NK-92 (cell line): ENCODE results near the gene THRB.

Experiments used
- DNase-seq: peaks from one replicate; lab custom pipeline; 2025; ENCODE audit not compliant: unreplicated experiment; lab: John Stamatoyannopoulos, UW

Gene THRB

DNA sequence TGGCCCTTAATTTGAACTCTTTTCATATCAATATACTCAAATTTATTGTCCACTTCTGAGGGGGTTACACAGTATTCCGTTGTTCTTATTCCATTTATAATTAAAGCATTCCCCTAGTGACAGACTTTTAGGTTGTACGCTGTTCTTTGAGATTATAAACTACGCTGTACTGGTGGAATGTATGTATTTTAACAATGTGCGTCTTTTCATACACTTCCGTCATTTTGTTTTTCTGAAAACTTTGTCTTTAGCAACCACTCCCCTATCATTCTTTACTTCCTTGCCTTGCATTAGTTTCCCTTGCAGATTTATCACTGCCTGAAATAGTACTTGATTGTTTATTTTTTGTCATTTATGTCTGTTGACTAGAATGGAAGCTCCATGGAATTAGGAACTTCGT, 137.0 kb downstream of the THRB start:
- DNase-seq: no peak

DNA sequence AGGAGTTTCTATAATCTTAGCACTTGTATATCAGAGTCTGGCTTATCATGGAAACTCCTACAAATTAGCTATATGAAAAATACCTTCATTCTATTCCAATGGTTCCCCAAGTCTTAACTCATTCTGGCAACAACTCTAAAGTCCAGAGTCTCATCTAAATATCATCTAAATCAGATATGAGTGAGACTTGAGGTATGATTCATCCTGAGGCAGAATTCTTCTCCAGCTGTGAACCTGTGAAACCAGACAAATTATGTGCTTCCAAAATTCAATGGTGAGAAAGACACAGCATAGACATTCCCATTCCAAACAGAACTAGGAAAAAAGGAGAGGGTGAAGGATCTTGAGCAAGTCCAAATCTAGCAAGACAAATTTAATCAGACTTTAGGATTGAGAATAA, 138.8 kb downstream of the THRB start:
- no peak for DNase-seq

DNA sequence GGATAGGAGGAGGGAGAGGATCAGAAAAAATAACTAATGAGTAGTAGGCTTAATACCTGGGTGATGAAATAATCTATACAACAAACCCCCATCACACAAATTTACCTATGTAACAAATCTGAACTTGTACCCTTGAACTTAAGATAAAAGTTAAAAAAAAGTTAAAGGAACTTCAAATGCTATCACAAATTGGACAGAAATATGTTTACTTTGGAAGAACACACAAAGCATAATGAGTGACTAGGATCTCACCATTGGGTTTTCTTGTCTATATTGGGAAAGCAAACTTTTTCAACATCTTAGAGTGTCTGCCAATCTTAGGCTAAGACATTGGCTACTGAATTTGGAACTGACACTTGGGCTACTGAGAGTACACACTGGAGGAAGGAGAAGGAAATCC, 140.4 kb downstream of the THRB start:
- no peak for DNase-seq

DNA sequence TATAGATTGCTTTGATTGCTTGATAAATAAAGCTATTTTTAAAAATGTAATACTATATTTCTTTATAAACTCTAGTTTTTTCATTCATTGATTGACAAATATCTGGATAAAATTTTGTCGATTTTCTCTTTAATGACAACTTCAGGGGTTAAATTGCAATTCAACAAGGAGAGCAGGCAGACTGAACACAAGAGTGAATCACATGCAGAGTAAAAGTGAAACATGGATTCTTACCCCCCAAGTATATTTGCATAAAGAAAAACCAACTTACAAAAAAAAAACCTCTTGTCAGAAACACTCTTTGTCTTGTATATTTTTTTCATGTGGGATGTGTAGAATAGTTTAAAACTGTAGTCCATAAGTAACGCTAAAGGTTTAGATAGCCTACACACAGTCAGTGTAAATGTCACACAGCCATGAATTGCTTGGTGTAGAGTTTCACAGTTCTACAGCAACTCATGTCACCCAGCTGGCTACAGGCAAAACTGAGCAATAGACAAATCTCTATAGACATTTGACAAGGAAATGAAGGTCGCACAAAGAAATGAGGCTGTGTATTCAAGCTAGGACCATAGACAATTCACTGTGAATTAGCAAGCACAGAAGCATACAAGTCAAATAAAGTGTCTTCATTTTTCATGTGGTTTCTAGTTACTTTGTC, 141.6 kb downstream of the THRB start:
- DNase-seq: no peak

DNA sequence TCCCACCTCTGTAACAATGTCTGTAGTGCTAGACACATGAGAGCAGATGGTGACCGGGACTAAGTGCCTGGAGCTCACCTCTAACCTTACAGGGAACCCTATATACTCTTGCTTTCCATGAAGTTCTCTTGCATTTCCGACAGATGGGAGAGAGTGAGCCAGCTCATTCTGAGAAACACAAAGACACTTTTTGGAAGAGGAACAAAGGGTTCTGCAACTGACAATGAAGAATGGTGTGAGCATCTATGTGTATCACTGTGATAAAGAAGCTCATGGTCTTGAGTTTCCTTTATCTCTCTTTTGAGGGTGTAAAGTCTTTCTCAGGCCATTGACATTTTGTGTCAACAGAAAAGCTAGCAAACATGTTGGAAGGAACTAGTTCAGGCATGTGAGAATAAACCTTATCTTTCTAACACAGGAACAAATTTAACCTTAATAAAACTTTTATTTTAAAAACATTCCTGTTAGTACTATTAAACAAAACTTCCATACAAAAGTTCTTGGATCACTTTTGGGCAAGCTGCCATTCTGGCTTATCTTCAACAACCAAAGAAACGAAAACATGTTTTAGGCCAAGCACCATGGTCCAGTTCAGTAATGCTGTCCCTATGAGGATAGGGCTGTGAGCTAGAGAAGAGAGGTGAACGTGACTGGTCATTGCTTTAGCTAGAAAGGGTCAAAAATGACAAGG, 142.7 kb downstream of the THRB start:
- DNase-seq: no peak

DNA sequence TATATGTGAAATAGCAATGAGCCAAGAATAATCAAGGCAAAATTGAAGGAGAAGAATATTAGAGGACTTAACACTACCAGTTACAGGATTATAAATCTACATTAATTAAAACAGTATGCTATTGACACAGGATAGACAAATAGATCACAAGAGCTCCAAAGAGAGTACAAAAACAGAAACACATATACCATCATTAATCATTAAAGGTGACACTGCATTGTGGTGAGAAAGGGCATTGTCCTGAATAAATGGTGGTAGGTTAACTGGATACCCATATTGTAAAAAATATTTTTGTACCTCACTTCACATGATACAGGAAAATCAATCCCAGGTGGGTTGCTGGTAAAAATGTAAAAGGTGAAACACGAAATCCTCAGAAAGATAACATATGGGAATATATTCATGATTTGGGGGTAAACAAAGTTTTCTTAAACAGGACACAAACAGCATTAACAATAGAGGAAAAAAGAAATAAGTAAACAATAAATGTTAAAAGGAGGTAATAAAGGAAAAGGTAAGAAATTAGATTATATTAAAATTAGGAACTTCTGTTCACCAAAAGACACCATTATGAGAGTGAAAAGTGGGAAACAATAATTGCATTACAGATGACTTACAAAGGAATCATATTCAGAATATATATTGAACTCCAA, 145.2 kb downstream of the THRB start:
- DNase-seq: no peak

DNA sequence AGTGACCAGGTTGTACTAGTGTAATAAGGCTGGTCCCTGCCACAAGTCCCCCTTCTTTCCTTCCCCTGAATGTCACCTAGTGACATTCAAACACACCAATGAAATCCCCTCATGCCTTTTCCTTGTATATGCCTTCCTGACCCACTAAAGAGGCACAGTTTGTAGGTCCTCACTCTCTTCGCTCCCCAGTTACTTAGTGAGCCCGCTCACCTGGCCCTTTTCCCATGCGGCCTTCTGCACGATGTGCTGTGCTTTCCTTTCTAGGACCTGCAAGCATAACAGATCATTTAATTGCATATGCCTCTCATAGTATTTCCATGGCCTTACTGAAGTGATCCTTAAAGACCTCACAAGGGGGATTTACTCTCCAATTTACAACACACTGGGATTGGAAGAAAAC, 146.3 kb downstream of the THRB start:
- DNase-seq: no peak

DNA sequence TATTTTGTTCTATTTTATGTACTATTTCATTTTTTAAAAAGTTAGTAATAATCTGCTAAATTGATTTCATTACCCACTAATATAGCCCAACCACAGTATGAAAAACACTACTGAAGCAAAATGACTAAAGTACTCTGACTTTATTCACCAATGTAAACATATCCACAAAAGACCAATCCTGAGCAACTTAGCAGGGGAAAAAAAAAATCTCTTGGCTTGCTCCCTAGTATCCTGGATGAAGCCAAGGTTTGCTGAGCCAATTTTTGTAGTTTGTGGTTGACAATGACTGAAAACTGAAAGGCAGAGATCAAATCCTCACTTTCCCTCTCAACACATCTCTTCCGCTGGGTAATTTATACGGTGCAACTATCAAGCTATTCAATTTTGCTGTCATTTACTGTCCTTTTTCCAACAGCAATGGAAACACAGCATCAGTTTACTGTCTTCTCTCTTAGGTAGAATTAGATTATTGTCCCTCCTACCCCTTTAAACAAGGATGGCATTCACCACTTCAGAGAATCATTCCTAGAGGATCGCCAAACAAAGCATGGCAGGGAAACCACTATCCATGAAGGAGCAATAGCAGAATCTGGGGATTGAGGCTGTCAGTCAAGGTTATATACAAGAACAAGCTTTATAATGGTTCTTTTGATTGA, 149.7 kb downstream of the THRB start:
- DNase-seq: no peak

DNA sequence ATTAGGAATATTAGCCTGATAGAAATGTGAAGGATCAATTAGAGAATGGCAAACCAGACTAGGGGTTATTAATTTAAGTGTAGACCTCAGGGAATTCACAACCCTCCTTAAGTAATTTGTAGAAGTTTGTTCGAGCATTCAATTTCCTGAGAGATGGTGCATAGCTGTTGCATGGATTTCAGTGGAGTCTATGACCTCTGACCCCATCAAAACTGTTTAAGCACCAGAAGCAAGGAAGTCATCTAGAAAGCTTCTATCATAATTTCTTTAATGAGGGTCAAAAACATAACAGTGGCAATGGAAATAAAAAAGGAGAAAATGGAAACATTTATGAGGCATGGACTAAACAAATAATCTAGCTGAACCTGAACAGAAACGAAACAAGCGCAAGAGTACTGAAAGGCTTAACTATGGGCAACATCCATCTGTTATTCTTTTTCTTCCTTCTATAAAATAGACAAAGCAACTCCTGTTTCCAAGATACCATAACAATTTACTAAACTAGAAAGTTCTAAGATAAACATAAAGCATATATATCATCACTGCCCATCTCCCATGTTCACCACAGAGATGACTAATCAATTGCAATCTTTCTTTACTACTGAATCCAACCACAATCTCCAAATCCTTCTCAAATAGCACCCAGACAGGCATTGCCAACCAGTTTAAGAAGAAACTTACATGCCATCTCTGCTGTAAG, 151.4 kb downstream of the THRB start:
- DNase-seq: no peak

DNA sequence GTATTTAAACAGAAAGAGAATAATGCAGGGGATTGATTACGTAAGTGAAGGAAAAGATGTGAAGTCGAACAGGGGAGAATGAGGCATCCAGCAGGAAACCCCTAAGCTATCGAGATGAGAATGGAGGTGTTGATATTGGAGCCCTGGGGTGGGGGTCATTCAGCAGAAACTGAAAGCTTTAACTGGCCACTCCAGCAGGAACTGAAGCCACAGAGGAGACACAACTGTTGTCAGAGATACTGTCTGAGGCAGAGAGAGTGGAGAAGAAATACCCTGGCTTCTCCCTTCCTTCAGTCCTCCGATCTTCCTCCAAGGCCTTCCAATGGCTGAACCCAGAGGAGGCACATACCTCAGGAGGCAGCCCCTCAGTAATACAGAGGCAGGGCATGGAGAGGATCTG, 152.4 kb downstream of the THRB start:
- DNase-seq: no peak

DNA sequence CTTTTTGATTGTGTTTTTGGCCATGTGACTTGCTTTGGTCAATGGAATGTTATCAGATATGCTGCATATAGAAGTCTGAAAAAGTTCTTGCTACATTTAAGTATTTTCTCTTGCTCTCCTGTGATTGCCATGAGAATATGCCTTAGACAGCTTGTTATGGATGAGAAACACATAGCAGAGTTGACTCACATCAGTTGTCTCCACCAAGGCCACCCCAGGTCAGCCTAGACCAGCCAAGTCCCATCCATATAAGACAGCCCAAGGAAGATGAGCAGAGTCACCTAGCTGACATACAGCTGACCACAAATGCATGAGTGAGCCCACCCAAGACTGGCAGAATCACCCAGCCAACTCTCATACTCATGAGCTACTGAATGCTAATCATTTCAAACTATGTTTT, 153.0 kb downstream of the THRB start:
- DNase-seq: no peak

DNA sequence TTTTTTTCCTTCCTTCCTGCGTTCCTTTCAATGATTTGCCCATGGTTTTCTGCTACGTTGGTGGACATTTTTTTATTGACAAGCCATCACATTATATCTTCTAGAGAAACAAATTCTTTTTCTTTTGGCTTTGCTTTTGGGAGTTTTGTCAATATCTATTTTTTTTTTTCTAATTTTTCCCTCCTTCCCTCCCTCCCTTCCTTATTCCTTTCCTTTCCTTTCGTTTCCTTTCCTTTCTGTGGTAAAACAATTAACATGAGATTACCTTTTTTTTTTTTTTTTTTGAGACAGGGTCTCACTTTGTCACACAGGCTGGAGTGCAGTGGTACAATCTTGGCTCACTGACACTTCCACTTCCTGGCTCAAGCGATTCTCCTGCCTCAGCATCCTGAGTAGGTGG, 153.7 kb downstream of the THRB start:
- no peak for DNase-seq

DNA sequence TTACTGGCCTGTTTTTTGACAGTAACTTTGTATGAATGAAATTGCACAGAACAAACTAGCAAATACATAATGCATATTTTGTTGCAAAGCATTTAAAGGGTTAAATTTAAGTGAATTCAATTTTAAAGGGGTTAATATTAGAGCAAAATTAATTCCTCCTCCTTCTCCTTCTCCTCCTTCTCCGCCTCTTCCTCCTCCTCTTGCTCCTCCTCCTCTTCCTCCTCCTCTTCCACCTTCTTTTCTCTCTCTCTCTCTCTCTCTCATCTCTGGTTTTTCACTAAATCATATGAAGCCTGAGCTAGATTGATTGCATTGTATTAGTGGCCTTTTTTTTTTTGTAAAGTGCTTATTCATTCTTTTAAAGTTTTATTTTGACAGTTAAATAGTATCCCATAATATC, 154.5 kb downstream of the THRB start:
- no peak for DNase-seq

DNA sequence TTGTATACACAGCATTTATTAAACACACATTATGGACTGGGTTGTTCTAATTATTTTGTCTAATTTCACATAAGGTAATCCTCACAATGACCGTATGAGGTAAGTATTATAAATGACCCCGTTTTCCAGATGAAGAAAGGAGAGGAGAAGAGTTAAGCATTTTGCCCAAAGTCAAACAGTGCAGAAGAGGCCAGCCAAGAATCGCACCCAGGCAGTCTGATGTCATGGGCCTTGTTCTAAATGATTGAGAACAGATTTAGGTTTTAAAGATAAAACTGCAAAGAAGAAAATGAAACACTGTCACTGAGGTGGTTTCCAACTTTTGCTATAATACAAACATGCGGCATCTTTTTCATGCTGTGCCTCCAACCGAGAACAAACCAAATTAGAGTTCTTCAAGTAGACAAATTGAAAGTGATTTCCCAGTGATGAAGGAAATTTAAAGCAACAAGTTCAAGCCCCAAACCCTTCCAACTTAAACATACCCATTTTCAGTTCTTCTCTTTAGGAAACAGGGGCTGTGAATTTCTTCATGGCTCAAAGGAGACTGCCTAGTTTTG, 155.3 kb downstream of the THRB start:
- no peak for DNase-seq

DNA sequence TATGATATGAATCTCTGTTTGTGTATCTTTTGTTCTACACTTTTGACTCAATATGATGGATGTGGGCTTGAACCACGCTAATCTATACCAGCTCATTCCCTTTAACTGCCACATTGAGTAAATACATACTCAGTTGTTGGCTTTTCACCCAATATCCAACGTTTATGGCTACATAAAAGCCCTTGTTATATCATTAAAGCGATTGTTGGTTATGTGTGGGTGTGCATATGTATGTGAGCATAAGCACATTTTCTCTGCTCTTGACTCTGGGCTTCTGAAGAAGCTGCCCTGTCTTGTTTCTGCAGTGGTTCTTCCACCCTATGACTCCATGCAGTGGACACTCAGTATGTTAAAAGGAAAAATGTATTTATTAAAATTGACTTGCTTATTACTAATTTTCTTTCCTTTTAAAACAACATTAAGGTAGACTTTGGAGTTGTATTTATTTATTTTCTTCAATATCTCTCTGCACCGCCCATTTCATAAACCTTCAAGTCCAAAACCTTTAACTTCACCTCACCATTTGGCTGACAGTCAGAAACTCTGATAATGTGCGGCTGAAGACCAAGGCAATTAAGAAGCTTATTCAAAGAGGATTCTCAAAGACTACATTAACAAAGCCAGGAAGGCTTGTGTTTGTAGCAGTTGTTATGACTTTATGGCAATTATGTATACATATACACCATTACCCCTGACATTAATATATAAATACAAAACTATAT, 156.1 kb downstream of the THRB start:
- DNase-seq: no peak

DNA sequence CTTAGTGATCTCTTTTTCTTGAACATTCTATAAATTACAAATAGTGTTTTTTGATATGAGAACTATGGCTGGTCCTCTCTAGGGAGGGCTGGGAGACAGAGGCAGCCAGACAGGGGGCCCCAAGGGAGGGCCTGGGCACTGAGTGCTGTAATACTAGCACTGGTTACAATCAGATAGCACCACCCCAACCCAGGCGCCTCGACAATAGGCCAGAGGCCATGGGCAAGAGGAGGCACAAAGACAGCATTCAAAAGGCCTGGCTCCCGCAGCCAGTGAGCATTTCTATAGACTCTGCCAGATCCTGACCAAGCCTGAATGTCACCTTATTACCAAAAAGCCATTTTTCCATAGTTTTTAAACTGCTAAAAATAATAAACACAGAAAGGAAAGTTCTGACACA, 158.5 kb downstream of the THRB start:
- no peak for DNase-seq

DNA sequence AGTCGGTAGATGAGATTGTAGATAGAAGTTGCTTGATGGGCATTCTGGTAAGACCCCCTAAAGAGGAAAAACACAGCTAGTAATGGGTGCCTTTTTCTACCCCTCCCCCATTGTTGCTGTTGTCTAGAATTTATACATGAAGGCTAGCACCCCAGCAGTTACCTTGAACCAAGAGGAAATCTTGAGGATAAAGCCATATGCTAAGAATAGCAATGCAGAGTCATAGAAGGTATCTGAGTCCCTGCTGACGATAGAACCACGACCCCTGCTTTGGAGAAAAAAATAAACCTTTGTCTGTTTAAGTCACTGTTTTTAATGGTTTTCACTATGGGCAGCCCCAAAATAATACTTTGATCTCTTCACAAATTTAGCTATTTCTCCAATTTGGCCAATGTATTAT, 162.6 kb downstream of the THRB start:
- DNase-seq: no peak

DNA sequence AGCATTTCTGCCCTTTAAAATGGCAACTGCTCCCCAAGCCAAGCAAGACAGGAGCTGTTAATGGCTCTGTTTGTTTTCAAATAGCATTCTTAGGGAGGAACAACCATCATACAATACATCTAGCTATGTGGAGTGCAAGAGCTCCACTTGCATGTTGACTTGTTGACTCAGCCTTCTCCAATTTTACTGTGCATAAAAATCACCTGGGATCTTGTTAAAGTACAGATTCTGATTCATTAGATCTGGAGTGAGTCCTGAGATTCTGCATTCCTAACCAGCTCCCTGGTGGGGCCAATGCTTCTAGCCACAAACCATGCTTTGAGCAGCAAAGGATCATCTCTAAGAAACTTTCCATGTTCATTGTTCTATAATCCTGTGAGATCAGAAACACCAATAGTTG, 171.4 kb downstream of the THRB start:
- DNase-seq: no peak

DNA sequence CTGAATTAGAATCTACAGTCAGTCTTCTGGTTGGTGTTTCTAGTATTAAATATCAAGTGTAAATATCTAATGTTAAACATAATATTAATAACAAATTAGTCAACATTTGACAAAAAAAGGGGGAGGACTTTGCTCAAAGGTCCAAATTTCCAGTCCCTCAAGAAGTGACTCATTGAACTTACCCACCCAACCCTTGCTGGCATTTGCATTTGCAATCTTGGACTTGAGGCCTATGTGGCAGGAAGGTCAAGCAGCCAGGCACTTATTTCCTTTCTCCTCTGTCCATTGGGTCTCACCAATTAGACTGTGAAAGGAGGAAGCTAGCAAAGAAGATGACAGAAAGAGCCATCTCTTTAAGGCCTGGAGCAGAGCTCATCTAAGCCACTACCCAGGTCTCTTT, 174.0 kb downstream of the THRB start:
- no peak for DNase-seq

DNA sequence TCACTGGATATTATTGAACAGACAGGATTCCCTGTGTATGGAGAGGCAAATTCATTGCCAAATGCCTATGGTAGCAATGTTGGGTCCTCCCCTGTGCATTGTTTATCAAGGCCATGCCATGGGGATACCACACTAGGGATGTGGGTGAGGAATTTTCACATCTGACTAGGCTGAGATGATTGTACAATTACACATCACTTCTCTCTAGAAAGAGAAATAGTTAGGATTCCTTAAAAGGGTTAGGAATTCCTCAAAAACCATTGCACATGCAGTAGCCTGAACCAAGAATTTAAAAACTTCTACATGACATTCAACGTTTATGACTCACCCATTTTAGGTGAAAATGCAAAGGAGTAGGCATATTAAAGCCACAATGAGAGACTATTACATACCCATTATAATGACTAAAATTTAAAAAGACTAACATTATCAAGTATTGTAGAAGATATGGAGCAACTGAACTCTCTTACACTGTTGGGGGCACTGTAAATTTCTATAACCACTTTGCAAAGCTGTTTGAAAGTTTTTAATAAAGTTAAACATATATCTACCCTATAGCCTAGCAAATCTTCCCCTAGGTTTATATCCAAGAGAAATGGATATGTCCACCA, 175.9 kb downstream of the THRB start:
- DNase-seq: no peak
